Ovary (tissue), 9 donors: ENCODE data around the gene DLL1. TPM values are rescaled to one million over a fixed set of nuclear protein-coding genes. Genes with fewer than 3 reads are reported as not detected.

Source experiments
- DNase-seq, 5 donors: peaks; one replicate each; pipeline ENCODE4 v3.0.0-alpha.2; 2019 to 2020
- H3K27ac ChIP-seq, 2 donors: fragments of 200-600 bp; one replicate each; pipeline versions ENCODE4 v1.5.1 to v1.8.0; 2019 to 2022
- H3K27me3 ChIP-seq: fragments of 200-600 bp; one replicate; pipeline ENCODE4 v1.8.0; 2022
- H3K36me3 ChIP-seq: fragments of 200-600 bp; sonication (generic); one replicate; pipeline ENCODE4 v1.5.1; 2019
- H3K4me1 ChIP-seq: one replicate; pipeline ENCODE4 v1.8.1; 2013; ENCODE audit warnings: mild to moderate bottlenecking, moderate library complexity; ENCODE audit not compliant: insufficient read depth
- H3K4me3 ChIP-seq: fragments of 200-600 bp; sonication (generic); one replicate; pipeline ENCODE4 v1.5.1; 2017
- H3K9me3 ChIP-seq, 2 donors: fragments of 200-600 bp in 1 of 2; sonication (generic) in 1 of 2; one replicate each; pipeline versions ENCODE4 v1.5.1 to v1.8.1; 2013 to 2019; ENCODE audit warnings: mild to moderate bottlenecking in 1 of 2, moderate library complexity in 1 of 2
- EP300 ChIP-seq: sonication (generic); formaldehyde crosslinking; IDR thresholded peaks from one replicate; pipeline ENCODE4 v1.6.1; 2017; ENCODE audit warnings: antibody characterized with exemption
- POLR2A ChIP-seq: fragments of 450-650 bp; IDR thresholded peaks from one replicate; pipeline ENCODE4 v1.6.1; 2017; ENCODE audit warnings: antibody characterized with exemption, mild to moderate bottlenecking, moderate library complexity
- WGBS, 3 donors: extraction: QIAGEN DNeasy Blood & Tissue Kit in 1 of 3; methylation state at CpG; one replicate each; pipeline versions ENCODE4 v1.1.5 to v1.1.7; 2013 to 2017; 5-methylcytosine and 5-hydroxymethylcytosine counted together
- intact Hi-C, 4 donors: fragments of 100-400 bp; cut with DNase I; formaldehyde crosslinking; loops; one replicate each; pipeline versions ENCODE4 v1.11.0 to v1.15.1; 2022 to 2023
- polyA plus RNA-seq, 2 donors: library from polyadenylated mRNA; stranded (reverse); fragments of 200-250 nt in 1 of 2; fragments of 350-450 nt in 1 of 2; fragmentation: Illumina TruSeq in 1 of 2; extraction: RNeasy Lipid Tissue Mini Kit (QIAGEN cat#74804) in 1 of 2; gene quantifications; one replicate each; pipeline ENCODE4 v1.2.3, GENCODE V29; 2013 to 2014
- total RNA-seq, 7 donors: library from RNA; depleted of rRNA in 2 of 7; stranded (reverse); fragments of >200 nt in 2 of 7; fragmentation: NEBNext Ultra II Directional in 3 of 7; extraction: Animal tissue kit (Norgen Biotek cat#: 25700) in 3 of 7; gene quantifications; one replicate each; pipeline versions ENCODE4 v1.1.0 to v1.2.4, GENCODE V29; 2016 to 2023
- TF ChIP-seq, protein P1 (sequence below), 3 donors: fragments of 450-650 bp in 2 of 3; fragments of 200-600 bp in 1 of 3; IDR thresholded peaks; one replicate each; pipeline versions ENCODE4 v1.5.1 to v1.8.0; 2016 to 2022; ENCODE audit warnings: antibody characterized with exemption in 3 of 3, mild to moderate bottlenecking in 1 of 3
- donor health status: DM: no; HTN: no; CAD: no; lungs with moderate emphysema.
- donor health status: DM: no; HTN: no; CAD: no.
- donor health status: Bipolar disorder and iron deficiency.
- donor health status: DM: yes; HTN: yes; CAD: no.
- donor health status: DM: no; HTN: no; CAD: no.
- donor health status: DM: yes; HTN: yes; CAD: no.

Gene DLL1
- total and polyA plus RNA-seq, 9 donors, result 0.90 to 11.5 (median 2.4) TPM

DNA sequence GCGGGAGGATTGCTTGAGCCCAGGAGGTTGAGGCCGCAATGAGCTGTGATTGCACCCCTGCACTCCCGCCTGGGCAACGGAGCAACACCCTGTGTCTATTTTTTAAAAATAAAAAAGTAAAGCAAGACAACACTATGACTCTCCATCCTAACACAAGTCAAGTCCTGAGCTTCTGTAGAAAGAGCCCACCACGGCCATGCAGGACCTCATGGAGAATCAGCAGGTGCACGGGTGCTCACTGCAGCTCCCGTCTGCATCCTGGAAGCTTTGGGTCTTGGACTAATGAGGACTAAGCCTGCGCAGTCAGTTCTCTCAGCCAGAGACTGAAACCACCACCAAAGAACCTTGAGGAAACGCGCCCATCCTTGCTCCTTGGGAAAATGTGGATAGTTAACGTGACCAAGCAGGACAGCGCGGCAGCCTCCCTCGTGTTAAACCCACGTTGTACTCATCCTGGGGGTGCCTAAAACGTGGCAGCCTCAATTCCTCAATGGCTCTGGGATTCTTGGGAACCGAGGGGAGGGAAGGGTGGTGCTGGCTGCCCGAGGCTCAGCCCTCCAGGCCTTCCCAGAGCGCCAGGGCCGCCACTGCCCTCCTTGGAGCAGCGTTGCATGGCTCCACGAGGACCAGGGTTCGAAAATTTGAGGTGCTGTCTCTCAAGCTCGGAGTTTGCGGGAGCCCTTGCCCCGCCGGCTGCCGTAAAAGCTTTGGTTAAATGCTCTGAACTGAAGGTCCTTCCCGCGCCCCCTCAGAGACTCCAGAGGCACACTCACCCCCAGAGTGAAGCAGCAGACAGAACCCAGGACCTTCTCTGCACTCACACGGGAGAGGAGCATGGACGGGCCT lies 29.0 kb downstream of the DLL1 start:
- no peaks in the 10 kb centered on the region for H3K36me3 ChIP-seq
- no peak overlapping the region for H3K27ac ChIP-seq
- DNase-seq, result peak in 1 of 5 donors; percentile 2
- no peaks in the 10 kb centered on the region for H3K27me3 ChIP-seq
- intact Hi-C loops, result no loop called here
- H3K4me3 ChIP-seq, result no peak overlapping the region
- no peaks in the 10 kb centered on the region for H3K4me1 ChIP-seq
- 83 to 88% (median 85%) methylated on average over 31 to 32 of the region's 32 CpGs for WGBS, 3 donors
- no peaks in the 10 kb centered on the region for H3K9me3 ChIP-seq
- TF ChIP-seq EP300 (no peak), POLR2A (no peak)
- TF ChIP-seq, protein P1, sequence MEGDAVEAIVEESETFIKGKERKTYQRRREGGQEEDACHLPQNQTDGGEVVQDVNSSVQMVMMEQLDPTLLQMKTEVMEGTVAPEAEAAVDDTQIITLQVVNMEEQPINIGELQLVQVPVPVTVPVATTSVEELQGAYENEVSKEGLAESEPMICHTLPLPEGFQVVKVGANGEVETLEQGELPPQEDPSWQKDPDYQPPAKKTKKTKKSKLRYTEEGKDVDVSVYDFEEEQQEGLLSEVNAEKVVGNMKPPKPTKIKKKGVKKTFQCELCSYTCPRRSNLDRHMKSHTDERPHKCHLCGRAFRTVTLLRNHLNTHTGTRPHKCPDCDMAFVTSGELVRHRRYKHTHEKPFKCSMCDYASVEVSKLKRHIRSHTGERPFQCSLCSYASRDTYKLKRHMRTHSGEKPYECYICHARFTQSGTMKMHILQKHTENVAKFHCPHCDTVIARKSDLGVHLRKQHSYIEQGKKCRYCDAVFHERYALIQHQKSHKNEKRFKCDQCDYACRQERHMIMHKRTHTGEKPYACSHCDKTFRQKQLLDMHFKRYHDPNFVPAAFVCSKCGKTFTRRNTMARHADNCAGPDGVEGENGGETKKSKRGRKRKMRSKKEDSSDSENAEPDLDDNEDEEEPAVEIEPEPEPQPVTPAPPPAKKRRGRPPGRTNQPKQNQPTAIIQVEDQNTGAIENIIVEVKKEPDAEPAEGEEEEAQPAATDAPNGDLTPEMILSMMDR (IDR thresholded peaks at IDR 0.05), result no peak

DNA sequence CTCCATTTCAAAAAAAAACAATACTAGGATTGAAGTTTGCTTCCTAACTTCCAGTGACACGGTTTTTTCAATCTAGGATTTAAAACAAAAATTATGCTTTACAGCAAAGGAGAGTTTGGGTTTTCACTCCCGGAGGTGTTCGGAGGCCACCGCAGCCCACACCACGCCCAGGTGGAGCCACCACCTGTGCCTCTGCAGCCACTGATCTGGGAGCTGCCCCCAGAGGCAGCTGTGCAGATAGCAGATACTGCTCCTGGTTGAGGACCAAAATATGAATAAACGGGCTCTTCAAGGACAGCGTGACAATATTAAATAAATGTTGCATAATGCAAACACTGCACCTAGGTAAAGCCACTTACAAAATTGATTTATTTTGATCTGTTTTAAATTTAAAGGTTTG lies 30.2 kb downstream of the DLL1 start:
- H3K27ac ChIP-seq, result no peak overlapping the region
- H3K27me3 ChIP-seq, result no peaks in the 10 kb centered on the region
- H3K4me1 ChIP-seq, result no peaks in the 10 kb centered on the region
- intact Hi-C loops, result no loop called here
- no peak overlapping the region for H3K4me3 ChIP-seq
- no peaks in the 10 kb centered on the region for H3K36me3 ChIP-seq
- no peak for DNase-seq
- TF ChIP-seq, protein P1 (IDR thresholded peaks at IDR 0.05), result no peak
- no peak for TF ChIP-seq EP300
- 55 to 83% (median 64%) methylated on average over 7 of the region's 7 CpGs for WGBS, 3 donors
- no peaks in the 10 kb centered on the region for H3K9me3 ChIP-seq

DNA sequence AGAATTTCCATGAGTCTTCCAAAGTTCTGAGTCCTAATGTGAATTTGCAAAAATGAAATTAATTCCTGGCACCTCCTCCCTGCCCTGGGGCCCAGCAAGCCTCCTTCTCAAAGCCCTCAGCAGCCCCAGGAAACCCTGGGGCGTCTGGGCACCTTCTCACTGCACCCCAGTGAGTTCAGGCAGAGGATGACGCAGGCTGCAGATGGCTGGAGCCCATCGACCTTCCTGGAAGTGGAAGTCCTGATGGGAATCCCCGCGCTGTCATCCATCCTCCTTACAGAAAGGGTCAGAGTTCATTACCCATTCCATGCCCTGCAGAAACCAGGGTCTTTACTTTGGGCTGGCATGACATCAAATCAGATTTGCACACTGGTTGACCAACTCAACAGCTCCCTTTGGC lies 31.6 kb downstream of the DLL1 start:
- intact Hi-C loops, result no loop called here
- Histone ChIP-seq H3K9me3 (no peaks in the 10 kb centered on the region), H3K4me1 (no peaks in the 10 kb centered on the region), H3K4me3 (no peak overlapping the region), H3K36me3 (no peaks in the 10 kb centered on the region), H3K27me3 (no peaks in the 10 kb centered on the region), H3K27ac (no peak overlapping the region)
- TF ChIP-seq, protein P1 (IDR thresholded peaks at IDR 0.05), result no peak
- TF ChIP-seq POLR2A, result no peak
- no peak for TF ChIP-seq EP300
- WGBS, 3 donors, result 82 to 87% (median 86%) methylated on average over 5 of the region's 5 CpGs
- no peak for DNase-seq

DNA sequence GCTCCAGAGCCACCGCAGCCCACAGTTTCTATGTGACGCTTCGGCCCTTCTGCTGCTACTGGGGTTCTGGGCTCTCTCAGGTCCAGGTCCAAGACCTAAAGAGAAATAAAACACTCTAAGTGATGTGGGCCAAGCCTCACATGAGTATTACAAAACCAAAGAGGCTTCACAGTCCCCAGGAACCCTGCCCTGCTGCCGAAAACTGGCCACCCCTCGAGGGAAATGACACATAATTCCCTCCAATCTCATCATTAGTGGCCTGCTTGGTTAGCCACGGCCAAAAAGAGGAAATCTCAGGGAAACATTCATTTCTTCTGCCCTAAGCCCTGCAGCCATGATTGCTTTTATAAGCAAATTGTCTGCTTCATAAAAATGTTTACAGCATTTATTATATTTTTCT lies 32.5 kb downstream of the DLL1 start:
- H3K9me3 ChIP-seq, result no peaks in the 10 kb centered on the region
- no peak for TF ChIP-seq EP300
- TF ChIP-seq, protein P1 (IDR thresholded peaks at IDR 0.05), result no peak
- TF ChIP-seq POLR2A, result no peak
- no peak overlapping the region for H3K27ac ChIP-seq
- no peak overlapping the region for H3K4me3 ChIP-seq
- no peak for DNase-seq
- H3K4me1 ChIP-seq, result no peaks in the 10 kb centered on the region
- no peaks in the 10 kb centered on the region for H3K27me3 ChIP-seq
- WGBS, 3 donors, result 89 to 97% (median 92%) methylated on average over 6 of the region's 6 CpGs
- no peaks in the 10 kb centered on the region for H3K36me3 ChIP-seq
- intact Hi-C loops, result no loop called here
